Measurements from ENCODE around the gene GLIPR1.
"Not testable (repeated sequence)": the region's sequence is repeated elsewhere in the genome, so short reads cannot be mapped to it uniquely, and the experiment has no call there.

The GLIPR1 gene
- 122 to 192 reads per million in 2 donors for total RNA-seq

DNA sequence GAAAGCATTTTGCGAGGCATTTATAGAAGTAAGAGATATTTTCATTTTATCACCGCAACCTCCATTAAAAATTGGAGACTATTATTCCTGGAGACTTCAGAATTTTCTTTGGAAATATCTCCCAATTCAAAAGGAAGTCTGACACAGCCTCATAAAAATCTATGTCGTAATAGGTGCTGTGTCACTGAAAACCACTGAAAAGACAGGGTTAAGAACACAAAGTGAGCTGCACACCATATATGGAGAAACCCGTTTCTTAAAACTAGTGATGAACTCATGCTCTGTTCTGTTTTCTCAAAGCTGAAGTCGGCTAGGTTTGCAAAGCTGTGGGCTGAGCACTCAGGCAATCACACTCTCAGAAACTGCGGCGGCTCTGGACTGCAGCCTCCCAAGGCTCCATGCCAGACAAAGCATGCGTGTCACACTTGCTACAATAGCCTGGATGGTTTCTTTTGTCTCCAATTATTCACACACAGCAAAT, at the start of gene GLIPR1:
GLIPR1 (plus strand) TSS at position 287 of the 481 bp plus-strand sequence; CDS start at position 413, 126 bp downstream.
- DNase-seq = peak; percentile 12

DNA sequence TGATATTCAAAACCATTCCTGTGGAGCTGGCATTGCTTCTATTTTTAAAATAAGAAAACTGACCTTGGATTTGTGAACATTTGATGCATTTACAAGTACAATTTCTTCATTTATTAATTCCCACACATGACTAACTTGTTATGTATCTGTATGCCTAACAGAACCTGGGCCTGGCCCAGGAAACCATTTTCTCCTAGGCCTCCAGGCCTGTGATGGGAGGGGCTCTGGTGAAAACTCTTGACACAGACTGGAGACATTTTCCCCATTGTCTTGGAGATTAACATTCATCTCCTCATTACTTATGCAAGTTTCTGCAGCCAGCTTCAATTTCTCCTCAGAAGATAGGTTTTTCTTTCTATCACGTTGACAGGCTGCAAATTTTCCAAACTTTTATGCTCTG, 47.6 kb upstream of the GLIPR1 start:
- DNase-seq = no peak

GRCh38 chr12:75437564-75437963, 43.0 kb upstream of the GLIPR1 start:
- no peak for DNase-seq

DNA sequence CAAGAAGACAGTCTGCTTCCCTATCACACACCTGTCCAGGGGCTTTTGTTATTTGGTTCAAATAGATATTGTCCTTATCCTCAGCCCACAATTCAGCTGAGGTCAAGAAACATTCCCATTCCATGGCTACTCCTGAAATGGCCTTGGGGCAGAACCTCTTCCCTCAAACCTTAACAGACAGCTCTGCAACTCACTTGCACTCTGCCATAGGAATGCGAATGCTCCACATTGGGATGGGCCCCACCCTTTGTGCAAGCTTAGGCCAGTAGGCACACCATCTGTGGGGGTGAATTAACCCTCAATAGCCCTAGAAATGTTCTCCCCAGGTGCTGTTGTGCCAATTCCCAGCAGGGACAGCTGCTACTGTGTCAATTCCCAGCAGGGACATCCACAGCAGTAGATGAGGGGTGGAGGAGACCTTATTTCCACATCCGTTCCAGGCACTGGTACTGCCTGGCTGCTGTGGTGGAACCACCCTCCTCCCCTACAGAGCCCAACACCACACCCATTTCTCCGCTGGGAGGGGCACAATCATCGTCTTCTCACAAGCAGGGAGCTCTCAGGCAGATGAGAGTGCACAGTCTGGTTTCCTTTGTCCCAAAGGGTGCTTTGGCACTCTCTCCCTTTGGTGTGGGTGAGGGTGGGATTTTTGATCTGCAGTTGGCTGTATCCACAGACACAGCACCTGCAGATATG, 42.3 kb upstream of the GLIPR1 start:
- DNase-seq = no peak

- no peak for DNase-seq
These were observed 41.5 kb upstream of the GLIPR1 start for GRCh38 chr12:75439048-75439447.

DNA sequence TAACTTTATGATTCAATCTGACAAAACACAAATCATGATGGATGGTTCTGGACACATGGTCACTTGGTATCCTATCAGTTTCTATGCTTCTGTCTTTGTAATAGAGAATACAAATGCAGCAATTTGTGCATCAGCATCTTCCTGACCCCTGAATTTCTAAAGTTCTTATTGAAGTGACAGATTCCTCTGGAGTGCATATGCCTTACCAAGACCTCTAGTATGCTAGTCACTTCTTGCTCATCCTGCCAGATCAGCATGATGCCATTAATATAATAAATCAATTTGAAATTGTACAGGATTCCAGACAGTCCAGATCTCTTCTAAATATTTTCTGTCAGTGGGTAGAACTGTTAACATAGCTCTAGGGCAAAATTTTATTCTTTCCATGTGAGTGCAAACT, 40.6 kb upstream of the GLIPR1 start:
- DNase-seq = no peak

- DNase-seq = not testable (repeated sequence)
These were observed 38.7 kb upstream of the GLIPR1 start for GRCh38 chr12:75441687-75442449.

- DNase-seq = not testable (repeated sequence)
These were observed 38.1 kb upstream of the GLIPR1 start for GRCh38 chr12:75442454-75442853.

GRCh38 chr12:75443709-75444108, 36.8 kb upstream of the GLIPR1 start:
- no peak for DNase-seq

DNA sequence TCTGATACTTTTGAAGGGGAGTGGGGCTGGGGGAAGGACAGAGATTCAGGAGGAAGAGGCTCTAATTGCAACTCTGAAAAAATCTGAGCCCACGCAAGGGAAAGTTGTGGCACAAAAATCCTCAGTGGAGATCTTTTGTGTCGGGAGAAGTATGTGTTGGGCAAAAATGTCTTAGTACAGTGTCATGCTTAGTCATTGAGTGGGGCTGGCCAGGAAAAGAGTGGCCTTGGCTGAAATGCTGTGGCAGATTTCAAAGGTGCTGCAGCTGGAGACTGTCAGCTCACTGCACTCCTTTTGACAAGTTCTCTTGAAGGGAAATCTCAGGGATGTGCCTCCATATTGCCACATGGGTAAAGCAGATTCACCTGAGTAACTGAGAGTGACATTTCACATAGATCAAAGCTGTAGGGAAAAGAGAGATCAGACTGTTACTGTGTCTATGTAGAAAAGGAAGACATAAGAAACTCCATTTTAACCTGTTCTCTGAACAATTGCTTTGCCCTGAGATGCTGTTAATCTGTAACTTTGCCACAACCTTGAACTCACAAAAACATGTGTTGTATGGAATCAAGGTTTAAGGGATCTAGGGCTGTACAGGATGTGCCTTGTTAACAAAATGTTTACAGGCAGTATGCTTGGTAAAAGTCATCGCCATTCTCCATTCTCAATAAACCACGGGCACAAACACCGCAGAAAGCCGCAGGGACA, 36.0 kb upstream of the GLIPR1 start:
- no peak for DNase-seq

DNA sequence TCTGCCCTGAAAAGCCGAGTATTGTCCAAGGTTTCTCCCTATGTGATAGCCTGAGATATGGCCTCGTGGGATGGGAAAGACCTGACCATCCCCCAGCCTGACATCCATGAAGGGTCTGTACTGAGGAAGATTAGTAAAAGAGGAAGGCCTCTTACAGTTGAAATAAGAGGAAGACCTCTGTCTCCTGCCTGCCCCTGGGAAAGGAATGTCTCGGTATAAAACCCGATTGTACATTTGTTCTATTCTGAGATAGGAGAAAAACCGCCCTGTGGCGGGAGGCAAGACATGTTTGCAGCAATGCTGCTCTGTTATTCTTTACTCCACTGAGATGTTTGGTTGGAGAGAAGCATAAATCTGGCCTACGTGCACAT, 35.4 kb upstream of the GLIPR1 start:
- not testable (repeated sequence) for DNase-seq

GRCh38 chr12:75446857-75447256, 33.7 kb upstream of the GLIPR1 start:
- no peak for DNase-seq

DNA sequence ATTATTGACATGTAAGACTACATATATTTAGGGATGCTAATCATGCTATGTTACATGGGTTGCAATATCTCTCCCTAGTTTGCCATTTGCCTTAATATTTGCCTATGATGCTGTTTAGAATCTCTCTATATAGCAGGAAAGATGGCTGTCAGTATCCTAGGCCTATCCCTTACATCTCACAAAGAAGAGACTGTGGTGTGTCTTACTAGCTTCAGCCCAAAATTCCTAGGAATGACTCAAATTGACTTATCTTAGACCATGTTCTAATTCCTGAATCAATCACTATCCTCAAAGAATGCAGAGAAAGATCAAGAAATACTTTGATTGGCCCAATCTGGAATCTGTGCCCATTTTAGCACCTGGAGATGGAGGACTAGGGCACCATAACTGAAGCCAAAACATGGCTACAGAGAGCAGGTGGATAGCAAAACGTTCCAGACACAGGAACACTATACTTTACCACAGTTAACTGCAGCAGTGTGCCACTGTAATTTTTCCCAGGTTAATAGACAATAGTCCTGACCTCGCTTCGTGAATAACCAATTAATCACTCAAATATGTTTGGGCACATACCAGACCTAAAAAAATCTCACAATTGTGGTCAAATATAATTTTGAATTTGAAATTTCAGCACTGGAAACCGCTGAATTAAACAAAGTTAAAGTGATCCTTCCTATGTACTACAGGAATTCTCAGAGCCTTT, 32.7 kb upstream of the GLIPR1 start:
- DNase-seq = no peak

DNA sequence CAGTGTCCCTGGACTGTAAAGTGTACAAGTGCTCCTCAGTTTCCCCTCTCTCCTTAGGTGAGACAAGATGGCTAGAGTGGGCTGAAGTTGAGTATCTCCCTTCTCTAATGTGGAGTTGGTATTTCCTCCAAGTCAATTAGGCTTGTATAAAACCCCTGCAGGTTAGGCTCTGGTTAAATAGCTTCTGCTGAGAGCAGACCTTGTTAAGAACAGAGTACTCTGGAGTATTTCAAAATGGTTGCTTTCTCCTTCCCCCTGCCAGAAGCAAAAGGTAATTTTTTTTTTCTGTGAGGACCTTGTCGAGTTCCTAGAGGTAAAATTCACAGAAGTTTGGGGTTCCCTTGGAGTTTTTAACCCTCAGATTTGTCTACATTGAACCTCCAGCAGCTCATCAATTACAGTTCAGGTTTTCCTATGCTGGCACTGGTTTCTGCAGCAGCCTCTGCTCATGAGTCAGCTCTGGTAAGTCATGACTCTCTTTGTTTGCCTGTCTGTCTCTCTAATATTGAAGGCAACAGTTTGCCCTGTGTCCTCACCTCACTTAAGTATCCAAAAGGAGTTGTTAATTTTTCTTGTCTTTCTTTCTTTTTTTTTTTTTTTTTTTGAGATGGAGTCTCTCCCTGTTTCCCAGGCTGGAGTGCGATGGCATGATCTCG, 27.8 kb upstream of the GLIPR1 start:
- DNase-seq = no peak

DNA sequence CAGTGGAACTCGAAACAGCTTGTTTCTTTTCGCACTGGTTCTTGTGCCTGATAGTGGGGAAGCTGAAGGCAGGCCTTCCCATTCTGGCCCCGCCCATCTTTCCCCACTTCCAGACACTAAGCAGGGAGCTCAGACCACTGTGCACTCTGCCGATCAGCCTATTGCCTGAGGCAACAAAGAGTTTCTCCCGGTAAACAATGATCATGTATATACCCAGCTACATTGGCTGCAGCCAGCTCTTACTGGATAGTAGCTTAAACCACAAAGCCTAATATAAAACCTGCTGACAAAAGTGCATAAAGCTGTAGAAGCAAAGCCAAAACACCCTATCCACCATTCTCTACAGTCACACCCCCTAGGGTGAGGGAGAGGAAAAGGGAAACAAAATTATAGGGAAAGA, 24.7 kb upstream of the GLIPR1 start:
- no peak for DNase-seq

DNA sequence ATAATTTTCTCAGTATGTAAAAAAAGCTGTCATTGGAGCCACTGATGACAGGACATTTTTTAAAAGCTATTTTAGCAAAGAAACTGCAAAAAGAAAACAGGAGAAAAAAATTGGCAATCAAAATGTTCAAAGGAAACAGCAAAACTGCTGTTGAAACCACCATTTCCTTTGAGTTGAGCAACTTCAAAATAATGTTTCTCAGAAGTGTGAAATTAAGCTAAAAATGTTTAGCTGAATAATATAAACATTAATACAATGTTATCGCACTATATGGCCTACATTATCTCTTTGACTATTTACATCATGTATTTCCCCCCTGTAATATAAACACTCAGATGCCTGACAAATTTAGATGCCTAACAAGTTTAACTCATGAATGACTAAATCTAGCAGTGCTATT, 23.4 kb upstream of the GLIPR1 start:
- no peak for DNase-seq

DNA sequence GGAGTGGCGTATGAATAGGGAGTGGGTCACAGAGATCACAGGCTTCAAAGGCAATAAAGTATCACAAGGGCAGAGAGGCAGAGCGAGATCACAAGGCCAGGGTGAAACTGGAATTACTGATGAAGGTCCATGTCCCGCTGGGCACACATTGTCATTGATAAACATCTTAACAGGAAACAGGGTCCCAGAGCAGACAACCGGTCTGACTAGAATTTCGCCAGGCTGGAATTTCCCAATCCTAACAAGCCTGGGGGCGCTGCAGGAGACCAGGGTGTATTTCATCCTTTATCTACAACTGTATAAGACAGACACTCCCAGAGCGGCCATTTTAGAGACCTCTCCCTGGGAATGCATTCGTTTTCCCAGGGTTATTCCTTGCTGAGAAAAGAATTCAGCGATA, 22.7 kb upstream of the GLIPR1 start:
- DNase-seq = not testable (repeated sequence)

GRCh38 chr12:75459755-75460154, 20.8 kb upstream of the GLIPR1 start:
- no peak for DNase-seq

GRCh38 chr12:75460204-75460603, 20.4 kb upstream of the GLIPR1 start:
- DNase-seq = no peak

DNA sequence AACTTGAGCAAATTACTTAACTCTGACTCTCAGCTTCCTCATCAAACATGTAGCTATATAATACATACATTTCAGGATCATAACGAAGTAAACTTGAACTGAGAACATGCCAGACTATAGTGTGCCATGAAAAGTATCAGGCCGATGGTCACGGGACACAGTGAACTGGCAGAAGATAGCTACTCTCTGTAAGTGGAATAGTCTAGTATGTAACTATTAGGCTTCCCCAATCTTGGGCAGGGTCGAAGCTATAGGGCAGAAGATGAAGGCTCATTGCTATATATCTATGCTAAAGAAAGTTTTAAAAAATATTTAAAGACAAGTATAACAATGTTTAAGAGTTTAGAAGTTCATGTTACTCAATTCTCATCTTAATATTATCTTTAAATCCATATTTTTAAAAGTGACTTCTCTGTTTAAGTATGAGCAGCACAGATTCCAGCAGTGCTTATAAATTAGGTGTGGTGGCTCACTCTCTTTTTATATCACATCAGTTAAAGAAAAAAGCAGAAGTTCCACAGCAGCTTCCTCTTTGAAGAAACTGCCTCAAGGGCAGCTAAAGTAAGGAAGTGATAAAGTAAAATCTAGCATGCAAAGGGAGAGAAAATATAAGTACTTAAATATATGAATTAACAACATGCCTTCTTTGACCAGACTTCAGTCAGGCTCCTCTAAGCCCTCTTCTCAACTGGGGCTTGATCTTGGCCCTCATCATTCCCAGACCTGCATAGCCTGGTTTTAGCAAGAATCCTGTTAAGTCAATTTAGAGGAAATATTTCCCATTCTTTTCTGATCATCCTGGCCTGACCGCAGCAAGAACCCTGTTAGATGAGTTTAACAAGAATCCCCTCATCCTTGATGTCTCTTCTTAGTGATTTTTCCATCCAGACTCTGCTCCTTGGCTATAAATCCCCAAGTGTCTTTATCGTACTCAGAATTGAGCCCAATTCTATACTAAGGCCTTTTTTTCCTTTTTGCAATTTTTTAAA, 8.4 kb upstream of the GLIPR1 start:
- no peak for DNase-seq

DNA sequence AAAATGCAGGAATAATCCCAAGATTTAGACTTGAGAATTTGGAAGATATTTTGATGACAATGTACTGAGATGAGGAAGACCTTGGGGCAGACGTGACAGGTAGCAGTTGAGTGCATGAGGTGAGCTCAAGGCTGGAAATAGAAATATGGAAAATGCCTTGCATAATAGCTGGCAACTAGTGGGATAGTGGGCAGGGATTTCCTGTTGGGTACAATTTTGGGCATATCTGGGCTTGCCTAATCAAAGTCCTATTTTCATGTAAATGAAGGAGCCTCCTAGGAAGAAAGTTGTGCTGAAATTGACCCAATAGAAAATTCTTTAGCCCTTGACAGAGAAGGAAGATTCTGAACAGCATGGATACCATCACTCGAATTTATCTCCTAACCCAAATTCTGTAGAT, 6.4 kb upstream of the GLIPR1 start:
- no peak for DNase-seq

Data from activated gamma-delta T cell (primary cell).